ENCODE results near the gene ANKRD36. TPM values are rescaled to one million over a fixed set of nuclear protein-coding genes. Genes with fewer than 3 reads are reported as not detected.
"Not testable (repeated sequence)": the region's sequence is repeated elsewhere in the genome, so short reads cannot be mapped to it uniquely, and the experiment has no call there.

Gene ANKRD36
- total and polyA plus RNA-seq, 3 experiments from 2014 or later = 11.2 to 20.4 (median 18.8) TPM

- peaks cover 10 to 26% (median 14%) of the 10 kb centered on the region in 3 donors for H3K36me3 Mint-ChIP-seq
- H3K9me3 ChIP-seq (ENCODE audit: low read length); H3K36me3 ChIP-seq (ENCODE audit: insufficient read depth, low read length); H3K9me3 Mint-ChIP-seq; H3K4me3 Mint-ChIP-seq; H3K4me1 ChIP-seq (ENCODE audit: insufficient read depth, low read length); POLR2A ChIA-PET; H3K27me3 Mint-ChIP-seq; H3K27ac ChIP-seq (ENCODE audit: low read depth, low read length); CTCF ChIA-PET; H3K27ac Mint-ChIP-seq; H3K4me1 Mint-ChIP-seq; H3K27me3 ChIP-seq (ENCODE audit: insufficient read depth, low read length, poor library complexity, severe bottlenecking); H3K4me3 ChIP-seq (ENCODE audit: low read length); DNase-seq: not testable (repeated sequence)
Measured at GRCh38 chr2:97230848-97231585, 118.1 kb downstream of the ANKRD36 start.

GRCh38 chr2:97232981-97233380 is 120.0 kb downstream of the ANKRD36 start:
- H3K9me3 ChIP-seq (ENCODE audit: low read length); H3K36me3 ChIP-seq (ENCODE audit: insufficient read depth, low read length); CTCF ChIA-PET; H3K4me1 Mint-ChIP-seq; H3K4me3 ChIP-seq (ENCODE audit: low read length); H3K27me3 Mint-ChIP-seq; H3K4me3 Mint-ChIP-seq; DNase-seq; H3K27me3 ChIP-seq (ENCODE audit: insufficient read depth, low read length, poor library complexity, severe bottlenecking); H3K27ac ChIP-seq (ENCODE audit: low read depth, low read length); H3K9me3 Mint-ChIP-seq; H3K4me1 ChIP-seq (ENCODE audit: insufficient read depth, low read length); H3K27ac Mint-ChIP-seq; POLR2A ChIA-PET: not testable (repeated sequence)
- peaks cover 0 to 16% (median 5%) of the 10 kb centered on the region in 3 donors for H3K36me3 Mint-ChIP-seq

- H3K27me3 ChIP-seq (ENCODE audit: insufficient read depth, low read length, poor library complexity, severe bottlenecking); H3K4me1 Mint-ChIP-seq; CTCF ChIA-PET; H3K27ac ChIP-seq (ENCODE audit: low read depth, low read length); H3K27me3 Mint-ChIP-seq; H3K9me3 Mint-ChIP-seq; DNase-seq; H3K4me1 ChIP-seq (ENCODE audit: insufficient read depth, low read length); H3K4me3 Mint-ChIP-seq; H3K9me3 ChIP-seq (ENCODE audit: low read length); H3K27ac Mint-ChIP-seq; POLR2A ChIA-PET; H3K4me3 ChIP-seq (ENCODE audit: low read length); H3K36me3 ChIP-seq (ENCODE audit: insufficient read depth, low read length): not testable (repeated sequence)
- H3K36me3 Mint-ChIP-seq = peaks cover 0 to 15% (median 4%) of the 10 kb centered on the region in 3 donors
Measured at GRCh38 chr2:97233660-97234295, 120.8 kb downstream of the ANKRD36 start.

GRCh38 chr2:97261192-97261591 is 148.2 kb downstream of the ANKRD36 start:
- POLR2A ChIA-PET; H3K27ac Mint-ChIP-seq; H3K27ac ChIP-seq (ENCODE audit: low read depth, low read length); H3K36me3 ChIP-seq (ENCODE audit: insufficient read depth, low read length); H3K36me3 Mint-ChIP-seq; H3K4me1 Mint-ChIP-seq; H3K9me3 ChIP-seq (ENCODE audit: low read length); H3K27me3 Mint-ChIP-seq; H3K27me3 ChIP-seq (ENCODE audit: insufficient read depth, low read length, poor library complexity, severe bottlenecking); CTCF ChIA-PET; H3K9me3 Mint-ChIP-seq; H3K4me3 ChIP-seq (ENCODE audit: low read length); H3K4me3 Mint-ChIP-seq; H3K4me1 ChIP-seq (ENCODE audit: insufficient read depth, low read length); DNase-seq: not testable (repeated sequence)

GRCh38 chr2:97266449-97266848 is 153.5 kb downstream of the ANKRD36 start:
- H3K27me3 ChIP-seq (ENCODE audit: insufficient read depth, low read length, poor library complexity, severe bottlenecking); H3K9me3 ChIP-seq (ENCODE audit: low read length); H3K4me1 Mint-ChIP-seq; H3K36me3 ChIP-seq (ENCODE audit: insufficient read depth, low read length); POLR2A ChIA-PET; CTCF ChIA-PET; H3K27me3 Mint-ChIP-seq; H3K4me1 ChIP-seq (ENCODE audit: insufficient read depth, low read length); H3K27ac Mint-ChIP-seq; H3K9me3 Mint-ChIP-seq; H3K27ac ChIP-seq (ENCODE audit: low read depth, low read length); H3K36me3 Mint-ChIP-seq; H3K4me3 Mint-ChIP-seq; H3K4me3 ChIP-seq (ENCODE audit: low read length): not testable (repeated sequence)
- peak in 1 of 5 donors; percentile 13 for DNase-seq

- peak overlapping the region in 3 of 8 donors; percentile 15 to 72 (median 18) for H3K27ac Mint-ChIP-seq
Measured at GRCh38 chr2:97267411-97268074, 154.6 kb downstream of the ANKRD36 start.

GRCh38 chr2:97268075-97268591 is 155.2 kb downstream of the ANKRD36 start:
- peak overlapping the region in 1 of 8 donors; percentile 36 for H3K27ac Mint-ChIP-seq
- H3K27me3 ChIP-seq (ENCODE audit: insufficient read depth, low read length, poor library complexity, severe bottlenecking); H3K36me3 Mint-ChIP-seq; CTCF ChIA-PET; H3K36me3 ChIP-seq (ENCODE audit: insufficient read depth, low read length); H3K4me1 Mint-ChIP-seq; H3K27me3 Mint-ChIP-seq; H3K9me3 Mint-ChIP-seq; H3K27ac ChIP-seq (ENCODE audit: low read depth, low read length); POLR2A ChIA-PET; H3K4me3 ChIP-seq (ENCODE audit: low read length); H3K4me3 Mint-ChIP-seq; H3K9me3 ChIP-seq (ENCODE audit: low read length); H3K4me1 ChIP-seq (ENCODE audit: insufficient read depth, low read length): not testable (repeated sequence)
- peak in 1 of 5 donors; percentile 37 for DNase-seq

More at GRCh38 chr2:97267411-97268074, 154.6 kb downstream of the ANKRD36 start:
- CTCF ChIA-PET = no interaction called here
- Histone ChIP-seq H3K36me3 (ENCODE audit: insufficient read depth, low read length) (no peaks in the 10 kb centered on the region), H3K4me3 (ENCODE audit: low read length) (no peak overlapping the region), H3K27ac (ENCODE audit: low read depth, low read length) (no peak overlapping the region), H3K9me3 (ENCODE audit: low read length) (no peaks in the 10 kb centered on the region), H3K27me3 (ENCODE audit: insufficient read depth, low read length, poor library complexity, severe bottlenecking) (no peaks in the 10 kb centered on the region), H3K4me1 (ENCODE audit: insufficient read depth, low read length) (no peaks in the 10 kb centered on the region)
- Mint-ChIP-seq H3K4me1 (no peaks in the 10 kb centered on the region), H3K36me3 (peaks cover 0 to 8% (median 2%) of the 10 kb centered on the region in 3 donors), H3K9me3 (no peaks in the 10 kb centered on the region), H3K27me3 (no peaks in the 10 kb centered on the region), H3K4me3 (no peak overlapping the region)
- POLR2A ChIA-PET = no interaction called here
- peak in 4 of 5 donors; percentile 0 to 42 (median 0) for DNase-seq

- POLR2A ChIA-PET; H3K4me3 ChIP-seq (ENCODE audit: low read length); CTCF ChIA-PET; H3K27me3 ChIP-seq (ENCODE audit: insufficient read depth, low read length, poor library complexity, severe bottlenecking); H3K27ac ChIP-seq (ENCODE audit: low read depth, low read length); H3K36me3 ChIP-seq (ENCODE audit: insufficient read depth, low read length); H3K9me3 ChIP-seq (ENCODE audit: low read length); H3K4me3 Mint-ChIP-seq; DNase-seq; H3K27ac Mint-ChIP-seq; H3K36me3 Mint-ChIP-seq; H3K9me3 Mint-ChIP-seq; H3K4me1 ChIP-seq (ENCODE audit: insufficient read depth, low read length); H3K27me3 Mint-ChIP-seq; H3K4me1 Mint-ChIP-seq: not testable (repeated sequence)
Measured at GRCh38 chr2:97276232-97276798, 163.4 kb downstream of the ANKRD36 start.

Measured in CD8-positive, alpha-beta memory T cell (primary cell).